SJSA1 (cell line): ENCODE results near the gene RAD51B. TPM values are rescaled to one million over a fixed set of nuclear protein-coding genes. Genes with fewer than 3 reads are reported as not detected.

Experiments
- DNase-seq, 2 experiments: peaks; one replicate each; pipeline ENCODE4 v3.0.0-alpha.2; 2015 to 2020; ENCODE audit warnings: low spot score in 2 of 2, low read depth in 1 of 2
- H3K27ac ChIP-seq: fragments of 250-450 bp; sonication (Bioruptor Pico); 2 replicates; pipeline ENCODE4 v1.5.1; 2020; ENCODE audit warnings: mild to moderate bottlenecking, moderate library complexity
- H3K27me3 ChIP-seq: fragments of 250-450 bp; sonication (Bioruptor Pico); replicated peaks from 2 replicates; pipeline ENCODE4 v1.5.1; 2020; ENCODE audit warnings: mild to moderate bottlenecking, moderate library complexity
- H3K36me3 ChIP-seq: fragments of 250-450 bp; sonication (Bioruptor Pico); 2 replicates; pipeline ENCODE4 v1.5.1; 2020; ENCODE audit warnings: mild to moderate bottlenecking
- H3K4me1 ChIP-seq: fragments of 250-450 bp; sonication (Bioruptor Pico); replicated peaks from 2 replicates; pipeline ENCODE4 v1.6.1; 2021; ENCODE audit warnings: mild to moderate bottlenecking
- H3K4me3 ChIP-seq: fragments of 250-450 bp; sonication (Bioruptor Pico); 2 replicates; pipeline ENCODE4 v1.5.1; 2020; ENCODE audit warnings: mild to moderate bottlenecking
- H3K9me3 ChIP-seq: fragments of 250-450 bp; sonication (Bioruptor Pico); replicated peaks from 2 replicates; pipeline ENCODE4 v1.5.1; 2020; ENCODE audit warnings: mild to moderate bottlenecking
- total RNA-seq: library from RNA; depleted of rRNA; stranded (reverse); fragments of >200 nt; shearing (Covaris generic); gene quantifications from 2 replicates; pipeline ENCODE4 v1.2.3, GENCODE V29; 2014

RAD51B gene
- total RNA-seq, 1 experiment from 2014 or later = 4.7 TPM

DNA sequence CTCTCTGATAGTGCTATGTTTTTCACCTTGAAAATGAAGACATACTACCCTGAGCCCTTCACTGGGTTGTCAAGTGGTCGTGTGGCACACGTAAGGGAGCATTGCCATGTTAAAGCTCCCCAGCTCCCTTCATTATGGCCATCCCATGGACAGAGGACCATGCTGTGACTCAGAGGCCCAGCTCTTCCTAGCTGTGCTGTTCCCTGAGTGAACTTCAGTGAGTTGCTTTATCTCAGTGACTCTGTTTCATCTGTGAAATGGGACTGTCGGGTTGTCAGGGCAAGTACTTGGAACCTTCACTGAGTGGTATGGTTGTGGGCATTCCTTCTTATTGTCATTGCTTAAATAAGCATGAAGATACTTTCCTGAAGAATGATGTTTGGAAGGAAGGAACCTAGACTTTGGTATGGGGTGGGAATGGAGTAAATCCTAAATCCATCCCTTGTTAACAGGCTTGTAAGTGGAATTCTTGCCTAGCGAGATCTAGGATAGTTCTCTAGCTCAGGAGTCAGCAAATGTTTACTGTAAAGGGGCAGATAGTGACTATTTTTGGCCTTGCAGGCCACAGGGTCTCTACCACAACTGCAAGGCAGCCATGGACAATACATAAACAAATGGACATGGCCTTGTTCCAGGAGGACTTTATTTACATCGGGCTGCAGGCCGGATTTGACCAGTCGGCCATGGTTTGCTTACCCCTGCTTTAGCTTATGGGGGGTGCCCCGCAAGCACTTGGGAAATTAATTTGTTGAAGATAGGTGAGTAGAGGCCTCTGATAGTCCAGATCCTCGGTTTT lies 689.8 kb downstream of the RAD51B start:
- Histone ChIP-seq H3K4me3 (no peak overlapping the region), H3K27ac (0 out of 2 replicates have a peak overlapping the region, but pooled peaks have one; percentile 1), H3K36me3 (no peaks in the 10 kb centered on the region), H3K4me1 (peaks cover 31% of the 10 kb centered on the region), H3K9me3 (no peaks in the 10 kb centered on the region), H3K27me3 (no peaks in the 10 kb centered on the region)
- DNase-seq = peak in 1 of 2 experiments; percentile 13

DNA sequence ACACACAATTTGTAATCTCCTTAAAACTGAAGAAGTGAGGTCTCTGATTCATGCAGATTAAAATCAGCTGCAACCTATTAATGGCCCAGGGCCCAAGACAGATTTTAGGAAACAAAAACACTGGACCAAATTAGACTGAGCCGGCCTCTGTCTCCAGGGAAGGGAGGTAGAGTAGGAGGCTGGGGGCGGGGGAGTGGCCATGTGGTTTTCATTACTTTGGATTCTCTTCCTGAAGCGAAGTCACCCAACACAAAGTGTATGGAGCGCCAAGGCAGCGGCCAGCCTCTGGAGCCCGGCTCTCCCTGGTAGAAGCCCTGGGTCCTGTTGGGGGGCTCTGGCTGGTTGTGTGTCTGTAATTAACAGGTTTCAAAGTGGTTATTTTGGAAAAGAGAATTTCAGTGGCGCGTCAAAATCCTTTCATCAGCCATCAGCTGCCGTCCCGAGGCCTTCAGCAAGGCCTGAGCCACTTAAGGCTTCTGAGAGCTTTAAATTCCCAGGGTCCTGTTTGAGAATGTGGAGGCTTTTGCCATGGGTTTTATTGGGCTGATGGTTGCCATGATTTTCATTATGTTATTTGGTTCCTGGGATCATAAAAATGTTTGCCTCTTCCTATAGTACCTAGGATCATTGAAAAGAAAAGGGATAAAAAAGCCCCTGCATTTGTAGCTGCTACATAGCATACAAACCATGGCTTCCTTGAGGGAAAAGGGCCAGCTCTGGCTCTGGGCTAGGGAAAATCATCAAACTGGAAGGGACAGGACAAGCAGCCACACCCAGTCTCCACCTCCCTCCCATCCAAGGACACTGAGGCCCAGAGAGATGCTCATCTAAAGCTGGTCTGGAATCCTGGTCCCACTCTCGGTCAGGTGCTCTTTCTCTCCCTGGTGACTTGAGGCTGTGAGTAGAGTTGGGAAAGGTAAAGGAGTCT lies 690.9 kb downstream of the RAD51B start:
- Histone ChIP-seq H3K9me3 (no peaks in the 10 kb centered on the region), H3K27ac (no peak overlapping the region), H3K27me3 (no peaks in the 10 kb centered on the region), H3K4me3 (no peak overlapping the region), H3K36me3 (no peaks in the 10 kb centered on the region), H3K4me1 (peaks cover 31% of the 10 kb centered on the region)
- peak in 1 of 2 experiments; percentile 32 for DNase-seq

DNA sequence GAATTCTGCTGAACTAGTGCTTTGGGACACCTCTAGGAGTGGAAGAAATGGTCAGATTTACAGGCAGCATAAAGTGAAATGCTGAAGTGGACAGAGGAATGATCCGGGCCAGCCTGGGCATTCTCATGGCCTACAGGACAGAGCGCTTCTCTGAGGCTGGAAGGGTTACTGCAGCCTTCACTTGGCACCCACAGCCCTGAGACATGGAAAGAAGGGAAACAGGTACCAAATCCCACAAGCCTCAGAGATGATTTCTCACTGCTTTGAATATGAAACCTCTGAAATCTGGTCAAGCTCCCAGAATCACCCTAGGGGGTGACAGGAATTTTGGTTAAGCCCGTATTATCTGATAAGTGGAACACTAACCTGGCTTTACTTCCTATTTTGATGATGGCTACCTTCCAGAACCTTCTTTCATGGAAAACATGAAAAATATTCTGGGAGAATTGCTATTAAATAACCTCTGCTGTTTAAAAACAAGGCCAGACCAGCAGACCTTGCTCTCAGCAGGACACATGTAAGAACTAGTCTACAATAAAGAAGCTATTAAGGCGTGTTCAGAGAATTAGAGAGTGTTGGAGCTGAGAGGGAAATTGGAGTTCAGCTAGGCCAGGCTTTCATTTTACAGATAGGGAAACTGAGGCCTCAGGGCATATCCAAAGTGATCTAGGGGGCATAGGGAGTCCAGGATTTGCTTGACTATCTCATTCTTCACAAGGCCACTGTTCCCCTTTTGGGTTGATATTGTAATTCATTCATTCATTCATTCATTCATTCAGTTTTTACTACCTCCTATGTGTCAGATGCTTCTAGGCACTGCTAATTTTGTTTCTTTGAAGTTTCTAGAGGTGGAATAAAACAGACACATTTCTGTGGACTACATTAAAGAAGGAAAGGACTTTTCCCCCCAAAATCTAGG lies 691.8 kb downstream of the RAD51B start:
- Histone ChIP-seq H3K27me3 (no peaks in the 10 kb centered on the region), H3K36me3 (no peaks in the 10 kb centered on the region), H3K4me1 (peaks cover 21% of the 10 kb centered on the region), H3K27ac (no peak overlapping the region), H3K4me3 (no peak overlapping the region), H3K9me3 (no peaks in the 10 kb centered on the region)
- DNase-seq = no peak

DNA sequence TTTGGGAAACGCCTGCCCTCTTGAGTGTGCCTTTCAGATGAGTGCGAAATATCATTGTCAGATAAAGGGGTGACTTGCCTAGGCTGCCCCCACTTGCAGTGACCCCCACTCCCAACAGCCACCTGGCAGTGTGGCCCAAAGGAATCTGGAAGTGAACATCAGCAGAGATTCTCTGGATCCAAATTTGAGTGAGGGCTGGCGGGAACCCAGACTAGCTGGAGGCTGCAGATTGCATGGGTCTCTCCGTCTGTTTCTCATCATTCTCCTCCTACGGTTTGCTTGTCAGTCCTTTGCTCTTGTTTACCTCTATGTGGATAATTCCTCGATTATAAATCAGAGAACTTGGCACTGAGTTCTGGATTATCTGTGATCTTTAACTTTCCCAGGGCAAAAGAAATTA lies 692.5 kb downstream of the RAD51B start:
- Histone ChIP-seq H3K4me1 (peaks cover 17% of the 10 kb centered on the region), H3K36me3 (no peaks in the 10 kb centered on the region), H3K4me3 (no peak overlapping the region), H3K27ac (no peak overlapping the region), H3K9me3 (no peaks in the 10 kb centered on the region), H3K27me3 (no peaks in the 10 kb centered on the region)
- DNase-seq = no peak

DNA sequence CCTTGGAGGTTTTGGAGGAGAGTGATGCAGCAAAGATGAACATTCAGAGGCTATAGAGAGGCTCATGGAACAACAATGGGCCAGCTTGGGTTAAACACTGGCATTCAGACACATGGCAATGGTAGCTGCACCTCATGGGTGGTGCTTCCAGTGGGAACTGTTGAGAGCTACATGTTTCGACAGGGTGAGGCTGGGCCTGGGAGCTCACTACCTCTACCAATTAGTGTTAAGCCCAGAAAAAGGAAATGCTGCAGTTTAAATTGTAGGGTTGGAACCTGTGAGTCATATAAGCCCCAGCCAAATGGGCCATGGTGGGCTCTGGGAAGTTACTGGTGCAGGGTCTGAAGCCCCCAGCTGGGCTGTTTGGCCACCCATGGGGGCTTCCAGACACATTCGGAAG lies 693.6 kb downstream of the RAD51B start:
- H3K4me3 ChIP-seq = no peak overlapping the region
- DNase-seq = no peak
- no peaks in the 10 kb centered on the region for H3K27me3 ChIP-seq
- no peak overlapping the region for H3K27ac ChIP-seq
- H3K36me3 ChIP-seq = no peaks in the 10 kb centered on the region
- peaks cover 17% of the 10 kb centered on the region for H3K4me1 ChIP-seq
- H3K9me3 ChIP-seq = no peaks in the 10 kb centered on the region

DNA sequence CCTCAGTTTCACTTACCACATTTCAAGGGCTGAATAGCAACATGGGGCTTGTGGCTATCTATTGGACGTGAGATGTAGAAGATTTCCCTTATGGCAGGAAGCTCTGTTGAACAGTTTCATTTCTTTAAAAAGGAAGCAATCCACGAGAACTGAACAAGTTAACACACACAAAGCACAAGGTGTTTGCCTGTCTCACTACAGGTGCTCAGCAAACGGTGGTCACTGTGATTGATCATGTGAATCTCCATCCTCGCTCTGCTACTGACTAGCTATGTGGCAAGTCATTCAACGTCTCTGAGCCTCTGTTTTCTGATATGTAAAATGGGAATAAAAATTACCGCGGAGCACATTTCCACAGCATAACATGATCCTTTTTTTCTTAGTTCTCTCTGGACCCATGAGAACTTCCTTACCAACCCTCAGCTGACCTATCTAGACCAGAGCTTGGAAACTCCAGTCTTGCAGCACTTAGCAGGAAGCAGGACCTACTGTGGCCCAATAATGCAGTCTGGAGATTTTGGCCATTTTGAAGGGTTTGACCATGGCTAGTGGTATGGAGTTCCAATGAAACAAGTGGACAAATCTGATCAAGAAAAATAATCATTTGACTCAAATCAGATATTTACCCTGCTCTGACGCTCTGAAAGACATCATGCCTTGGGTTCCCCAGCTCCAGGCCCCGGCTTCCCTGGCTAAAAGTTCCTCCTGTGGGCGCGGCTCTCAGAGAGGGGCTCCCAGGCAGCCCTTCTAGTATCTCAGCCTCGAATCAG lies 694.4 kb downstream of the RAD51B start:
- no peak overlapping the region for H3K4me3 ChIP-seq
- H3K36me3 ChIP-seq = no peaks in the 10 kb centered on the region
- H3K4me1 ChIP-seq = peaks cover 15% of the 10 kb centered on the region
- no peak overlapping the region for H3K27ac ChIP-seq
- DNase-seq = no peak
- H3K27me3 ChIP-seq = no peaks in the 10 kb centered on the region
- H3K9me3 ChIP-seq = no peaks in the 10 kb centered on the region

DNA sequence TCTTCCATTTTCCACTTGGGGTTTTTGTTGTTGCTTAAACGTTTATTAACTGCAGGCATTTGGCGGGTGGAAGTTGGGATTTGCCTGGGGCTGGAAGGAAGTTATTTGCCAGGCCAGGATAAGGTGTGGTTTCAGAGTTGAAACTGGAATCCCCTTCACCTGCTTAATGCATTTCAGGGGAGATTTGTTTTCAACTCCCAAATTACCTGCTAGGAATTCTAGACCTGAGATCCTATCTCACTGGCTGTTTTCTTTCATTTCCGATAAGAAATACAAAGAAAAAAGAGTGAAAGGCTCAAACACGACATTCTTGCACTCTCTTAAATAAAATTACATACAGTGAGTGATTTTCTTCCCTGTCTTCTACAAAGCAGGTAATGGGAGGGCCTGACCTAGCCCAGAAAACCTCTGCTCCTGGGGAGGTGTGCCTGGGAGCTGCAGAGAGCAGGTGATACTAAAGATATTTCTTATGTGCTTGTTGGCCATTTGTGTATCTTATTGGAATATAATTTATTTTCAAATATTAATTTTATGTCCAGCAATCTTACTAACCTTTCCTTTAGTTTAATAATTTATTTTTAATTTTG lies 695.1 kb downstream of the RAD51B start:
- Histone ChIP-seq H3K27me3 (no peaks in the 10 kb centered on the region), H3K4me3 (no peak overlapping the region), H3K9me3 (no peaks in the 10 kb centered on the region), H3K4me1 (peaks cover 8% of the 10 kb centered on the region), H3K27ac (no peak overlapping the region), H3K36me3 (no peaks in the 10 kb centered on the region)
- DNase-seq = no peak

DNA sequence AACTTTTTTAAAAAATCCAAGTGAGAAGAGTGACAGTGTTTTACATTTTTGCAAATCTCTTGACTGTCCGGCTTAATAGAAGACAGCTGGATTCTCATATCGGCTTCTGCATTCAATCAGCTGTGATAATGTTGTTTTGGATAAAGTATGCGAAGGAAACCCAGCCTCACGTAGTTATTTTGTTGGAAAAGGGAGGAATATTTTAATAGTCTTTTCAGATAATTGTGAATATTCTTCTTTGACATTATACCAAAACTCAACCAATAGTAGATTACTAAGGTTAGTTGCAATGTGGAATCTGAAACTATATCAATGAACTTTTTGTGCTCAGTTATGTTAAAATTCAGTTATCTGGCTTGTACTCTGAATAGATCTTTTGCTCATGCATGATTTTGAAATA lies 696.8 kb downstream of the RAD51B start:
- Histone ChIP-seq H3K9me3 (no peaks in the 10 kb centered on the region), H3K4me1 (peaks cover 7% of the 10 kb centered on the region)
- no peak for DNase-seq

DNA sequence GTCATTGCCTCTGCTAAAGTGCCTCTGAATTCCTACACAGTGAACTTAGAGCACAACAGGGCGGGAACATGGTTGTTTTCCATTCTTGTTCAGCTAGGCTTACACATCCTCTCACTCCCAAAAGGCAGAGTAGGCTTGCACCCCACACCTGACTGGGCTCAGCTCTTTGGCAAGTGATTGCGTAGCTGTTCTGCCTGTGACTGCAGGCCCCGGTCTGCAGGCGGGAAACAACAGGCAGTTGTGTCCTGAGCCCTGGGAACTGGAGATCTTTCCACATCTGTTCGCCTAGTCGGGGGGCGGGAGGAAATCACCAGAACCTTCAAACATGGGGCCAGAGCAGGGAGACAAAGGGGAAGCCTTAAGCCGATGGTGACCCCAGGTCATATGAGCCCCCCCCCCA lies 698.6 kb downstream of the RAD51B start:
- DNase-seq = no peak
- Histone ChIP-seq H3K4me3 (no peak overlapping the region), H3K36me3 (no peaks in the 10 kb centered on the region), H3K27ac (no peak overlapping the region), H3K4me1 (peaks cover 7% of the 10 kb centered on the region), H3K9me3 (no peaks in the 10 kb centered on the region), H3K27me3 (no peaks in the 10 kb centered on the region)

More for the DNA sequence above, 696.8 kb downstream of the RAD51B start:
- no peaks in the 10 kb centered on the region for H3K36me3 ChIP-seq
- H3K27ac ChIP-seq = no peak overlapping the region
- H3K4me3 ChIP-seq = no peak overlapping the region
- no peaks in the 10 kb centered on the region for H3K27me3 ChIP-seq

DNA sequence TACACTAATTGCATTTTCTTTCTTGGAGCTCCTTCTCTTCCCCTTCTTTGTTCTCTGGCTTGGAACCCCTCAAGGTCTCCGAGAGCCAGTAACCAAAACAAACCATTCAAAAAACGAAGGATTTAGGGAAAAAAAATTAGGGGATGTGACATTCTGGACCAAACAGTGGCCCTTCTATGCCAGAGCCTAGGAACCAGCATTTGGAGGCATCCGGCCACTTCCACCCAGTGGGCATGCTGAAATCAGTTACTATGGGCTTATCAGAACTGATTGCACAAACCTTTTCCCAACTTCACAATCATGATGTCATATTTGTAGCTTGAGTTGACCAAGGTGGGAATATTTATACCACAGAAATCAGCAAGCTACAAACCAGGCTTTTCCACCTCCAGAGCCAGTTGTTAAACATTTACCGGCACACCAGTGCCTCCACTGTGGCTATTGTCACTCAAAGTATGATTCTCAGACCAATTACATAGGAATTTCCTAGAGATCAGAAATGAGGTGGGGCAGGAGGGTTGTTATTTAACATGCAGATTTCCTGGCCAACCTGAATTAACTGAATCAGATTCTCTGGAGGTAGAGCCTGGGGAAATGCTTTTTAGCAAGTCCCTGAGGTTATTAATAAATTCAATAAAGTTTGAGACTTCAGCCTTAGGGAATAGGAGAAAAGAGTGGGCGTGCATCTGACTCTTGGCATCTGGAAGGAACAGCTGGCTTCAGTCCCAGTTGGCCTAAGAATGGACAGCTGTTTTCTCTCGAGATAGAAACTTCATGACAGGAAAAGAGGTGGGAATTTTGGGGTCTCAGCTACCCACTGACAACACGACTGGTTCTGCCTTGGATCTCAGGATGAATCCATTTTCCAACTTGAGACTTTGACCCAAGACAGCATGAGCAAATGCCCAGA lies 699.4 kb downstream of the RAD51B start:
- Histone ChIP-seq H3K36me3 (no peaks in the 10 kb centered on the region), H3K4me1 (peaks cover 7% of the 10 kb centered on the region), H3K9me3 (no peaks in the 10 kb centered on the region), H3K4me3 (no peak overlapping the region), H3K27ac (no peak overlapping the region), H3K27me3 (no peaks in the 10 kb centered on the region)
- DNase-seq = no peak

DNA sequence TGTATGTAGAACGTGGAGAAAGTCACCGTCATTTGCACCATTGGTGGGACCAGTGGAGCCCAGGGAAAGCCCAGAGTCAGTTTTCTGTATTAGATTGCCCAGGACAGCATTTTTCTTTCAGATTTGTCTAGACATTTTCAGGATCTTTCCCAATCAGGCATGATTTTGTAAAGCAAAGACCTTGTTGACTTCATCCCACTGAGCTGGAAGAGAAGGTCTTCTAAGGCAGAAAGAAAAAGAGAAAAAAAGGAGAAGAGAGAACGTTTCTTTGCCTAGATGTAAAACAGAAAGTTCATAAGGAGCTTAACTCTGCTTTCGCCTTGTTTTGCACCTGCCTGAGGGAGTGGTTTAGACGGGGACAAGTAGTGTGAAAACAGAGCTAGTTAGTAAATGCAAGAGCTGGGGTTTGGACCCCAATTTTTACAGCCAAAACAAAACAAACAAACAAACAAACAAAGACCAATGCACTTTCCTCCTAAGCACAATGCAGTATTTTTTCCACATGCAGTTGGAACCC lies 700.1 kb downstream of the RAD51B start:
- Histone ChIP-seq H3K27me3 (no peaks in the 10 kb centered on the region), H3K36me3 (no peaks in the 10 kb centered on the region), H3K4me1 (peaks cover 7% of the 10 kb centered on the region), H3K27ac (no peak overlapping the region), H3K4me3 (no peak overlapping the region), H3K9me3 (no peaks in the 10 kb centered on the region)
- DNase-seq = no peak
